ENCODE measurements around the gene PNLDC1.
"Not testable (repeated sequence)": the region's sequence is repeated elsewhere in the genome, so short reads cannot be mapped to it uniquely, and the experiment has no call there.

GRCh38 chr6:159863341-159863740 is 63.3 kb downstream of the PNLDC1 start:
- TF ChIP-seq, protein P1, sequence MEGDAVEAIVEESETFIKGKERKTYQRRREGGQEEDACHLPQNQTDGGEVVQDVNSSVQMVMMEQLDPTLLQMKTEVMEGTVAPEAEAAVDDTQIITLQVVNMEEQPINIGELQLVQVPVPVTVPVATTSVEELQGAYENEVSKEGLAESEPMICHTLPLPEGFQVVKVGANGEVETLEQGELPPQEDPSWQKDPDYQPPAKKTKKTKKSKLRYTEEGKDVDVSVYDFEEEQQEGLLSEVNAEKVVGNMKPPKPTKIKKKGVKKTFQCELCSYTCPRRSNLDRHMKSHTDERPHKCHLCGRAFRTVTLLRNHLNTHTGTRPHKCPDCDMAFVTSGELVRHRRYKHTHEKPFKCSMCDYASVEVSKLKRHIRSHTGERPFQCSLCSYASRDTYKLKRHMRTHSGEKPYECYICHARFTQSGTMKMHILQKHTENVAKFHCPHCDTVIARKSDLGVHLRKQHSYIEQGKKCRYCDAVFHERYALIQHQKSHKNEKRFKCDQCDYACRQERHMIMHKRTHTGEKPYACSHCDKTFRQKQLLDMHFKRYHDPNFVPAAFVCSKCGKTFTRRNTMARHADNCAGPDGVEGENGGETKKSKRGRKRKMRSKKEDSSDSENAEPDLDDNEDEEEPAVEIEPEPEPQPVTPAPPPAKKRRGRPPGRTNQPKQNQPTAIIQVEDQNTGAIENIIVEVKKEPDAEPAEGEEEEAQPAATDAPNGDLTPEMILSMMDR (IDR thresholded peaks at IDR 0.05; ENCODE audit: low read length) = peak; percentile 29
- TF ChIP-seq EZH2 (optimal IDR thresholded peaks at IDR 0.05; ENCODE audit: low read depth, low read length) = not testable (repeated sequence)

All from MM.1S (cell line).